PC-3 (cell line): Measurements from ENCODE around the gene LRRC75B. TPM values are rescaled to one million over a fixed set of nuclear protein-coding genes. Genes with fewer than 3 reads are reported as not detected.
A peak's percentile ranks its signal among the peaks of the same experiment; 100 is the strongest.
"Not testable (repeated sequence)": the region's sequence is repeated elsewhere in the genome, so short reads cannot be mapped to it uniquely, and the experiment has no call there.

Experiments used
- ATAC-seq: fragments of 200-7000 bp; cut with Tn5 transposase; 2 replicates; pipeline ENCODE4 v1.9.1; 2020; ENCODE audit warnings: mild to moderate bottlenecking, moderate library complexity
- BruUV-seq: library from RNA; stranded (reverse); fragments of 400-500 nt; replicated peaks from 2 replicates; lab custom pipeline; 2021; lab: Mats Ljungman, UMichigan
- CTCF ChIA-PET: fragments of 300-600 bp; sonication (Branson Sonifier 250); formaldehyde crosslinking; loops from one replicate; lab custom pipeline; 2022; ENCODE audit warnings: antibody characterized with exemption; lab: Charles Lee
- POLR2A ChIA-PET: fragments of 300-600 bp; sonication (Branson Sonifier 250); formaldehyde crosslinking; loops from one replicate; lab custom pipeline; 2022; ENCODE audit warnings: antibody characterized with exemption; ENCODE audit not compliant: unreplicated experiment; lab: Charles Lee
- DNase-seq: peaks from one replicate; pipeline ENCODE4 v3.0.0-alpha.2; 2015
- H2AFZ ChIP-seq: fragments of 300-600 bp; sonication (generic); 2 replicates; pipeline ENCODE4 v1.6.0; 2016; ENCODE audit warnings: antibody characterized with exemption, low read length
- H3F3A ChIP-seq: fragments of 300-600 bp; sonication (generic); one replicate; pipeline ENCODE4 v1.6.0; 2017; ENCODE audit warnings: antibody characterized with exemption, low read length, control low read depth, mild to moderate bottlenecking; ENCODE audit not compliant: unreplicated experiment
- H3K27ac ChIP-seq: fragments of 300-600 bp; sonication (generic); 2 replicates; pipeline ENCODE4 v1.5.1; 2016; ENCODE audit warnings: mild to moderate bottlenecking, low read length
- H3K27me3 ChIP-seq: fragments of 300-600 bp; sonication (generic); 2 replicates; pipeline ENCODE4 v1.6.1; 2016; ENCODE audit warnings: low read length, mixed read lengths
- H3K36me3 ChIP-seq: fragments of 300-600 bp; sonication (generic); 2 replicates; pipeline ENCODE4 v1.6.1; 2016; ENCODE audit warnings: low read depth, mixed run types, low read length, mixed read lengths
- H3K4me1 ChIP-seq: fragments of 300-600 bp; sonication (generic); 2 replicates; pipeline ENCODE4 v1.5.1; 2016; ENCODE audit warnings: low read length; ENCODE audit not compliant: insufficient read depth
- H3K4me2 ChIP-seq: fragments of 300-600 bp; sonication (generic); 2 replicates; pipeline ENCODE4 v1.6.0; 2016; ENCODE audit warnings: low read length
- H3K4me3 ChIP-seq: fragments of 300-600 bp; sonication (generic); 2 replicates; pipeline ENCODE4 v1.5.1; 2016; ENCODE audit warnings: mild to moderate bottlenecking, low read length, mixed read lengths
- H3K79me2 ChIP-seq: fragments of 300-600 bp; sonication (generic); 2 replicates; pipeline ENCODE4 v1.6.1; 2017; ENCODE audit warnings: low read length, mixed read lengths
- H3K9ac ChIP-seq: fragments of 300-600 bp; sonication (generic); 2 replicates; pipeline ENCODE4 v1.6.0; 2016; ENCODE audit warnings: mild to moderate bottlenecking, low read length
- H3K9me2 ChIP-seq: fragments of 300-600 bp; sonication (generic); replicated peaks from 2 replicates; pipeline ENCODE4 v1.6.1; 2016; ENCODE audit warnings: mixed run types, low read length, mixed read lengths
- H3K9me3 ChIP-seq: fragments of 300-600 bp; sonication (generic); 2 replicates; pipeline ENCODE4 v1.6.1; 2016; ENCODE audit warnings: low read length, mixed read lengths
- H4K20me1 ChIP-seq: fragments of 300-600 bp; sonication (generic); 2 replicates; pipeline ENCODE4 v1.6.1; 2016; ENCODE audit warnings: low read length, mixed read lengths
- CTCF ChIP-seq: fragments of 300-600 bp; sonication (generic); conservative IDR thresholded peaks from 2 replicates; pipeline ENCODE4 v1.5.1; 2017; ENCODE audit warnings: antibody characterized with exemption, low read depth, mild to moderate bottlenecking, low read length
- EZH2 ChIP-seq: fragments of 300-600 bp; sonication (generic); IDR thresholded peaks from one replicate; pipeline ENCODE4 v1.6.1; 2017; ENCODE audit warnings: antibody characterized with exemption, mild to moderate bottlenecking, low read length; ENCODE audit not compliant: unreplicated experiment
- EZH2phosphoT487 ChIP-seq: fragments of 300-600 bp; sonication (generic); IDR thresholded peaks from 2 replicates; pipeline ENCODE4 v1.6.1; 2018; ENCODE audit warnings: mild to moderate bottlenecking, antibody characterized with exemption, low read length, borderline replicate concordance
- intact Hi-C: fragments of 100-400 bp; cut with micrococcal nuclease; formaldehyde crosslinking; loops from 2 replicates; pipeline ENCODE4 v1.9.0; 2023
- total RNA-seq: library from RNA; depleted of rRNA; stranded (reverse); fragments of >200 nt; gene quantifications from 2 replicates; pipeline ENCODE4 v1.2.3, GENCODE V29; 2014

The LRRC75B gene
- total RNA-seq, 1 experiment from 2014 or later, result 4.5 TPM

- Histone ChIP-seq H3F3A (no peaks in the 10 kb centered on the region), H3K27ac (no peak overlapping the region), H3K9me2 (no peaks in the 10 kb centered on the region), H3K4me3 (no peak overlapping the region), H3K4me2 (no peak overlapping the region), H3K79me2 (no peaks in the 10 kb centered on the region), H3K9me3 (no peaks in the 10 kb centered on the region), H2AFZ (no peak overlapping the region), H3K4me1 (no peaks in the 10 kb centered on the region), H3K27me3 (no peaks in the 10 kb centered on the region), H4K20me1 (no peaks in the 10 kb centered on the region), H3K36me3 (no peaks in the 10 kb centered on the region), H3K9ac (no peak overlapping the region)
- intact Hi-C loops, result no loop called here
- no peak for ATAC-seq
- TF ChIP-seq EZH2, result no peak
- TF ChIP-seq EZH2phosphoT487, result no peak
- TF ChIP-seq CTCF, result no peak
- POLR2A ChIA-PET, result interaction anchor here (0.7 kb wide), 1 partner anchor 112 kb away, joined by 3 read pairs; no protein-coding TSS in a partner anchor
- CTCF ChIA-PET, result no interaction called here
- BruUV-seq, result no TSS peak
- no peak for DNase-seq
Measured at GRCh38 chr22:24593836-24594568, 1.1 kb upstream of the LRRC75B start.

GRCh38 chr22:24593559-24593835 is 624 bp upstream of the LRRC75B start:
- BruUV-seq, result TSS peak; percentile 41
- CTCF ChIA-PET, H3K36me3 ChIP-seq, intact Hi-C loops, DNase-seq, H3K27ac ChIP-seq, H3K4me1 ChIP-seq, H3F3A ChIP-seq, H3K9me3 ChIP-seq, H3K9me2 ChIP-seq, H3K27me3 ChIP-seq, H3K4me3 ChIP-seq, H4K20me1 ChIP-seq, H3K79me2 ChIP-seq, ATAC-seq: not testable (repeated sequence)
- peak overlapping the region; percentile 77; the same call in 1 of the 2 replicates for H2AFZ ChIP-seq
- H3K9ac ChIP-seq, result peak overlapping the region; percentile 40; the same call in 1 of the 2 replicates
- POLR2A ChIA-PET, result interaction anchor here (0.7 kb wide), 2 partner anchors 88 to 113 kb away, joined by 3 read pairs; no protein-coding TSS in a partner anchor
- H3K4me2 ChIP-seq, result peak overlapping the region; percentile 81

GRCh38 chr22:24592058-24592850 is 619 bp downstream of the LRRC75B start:
- Histone ChIP-seq H3K9me3 (no peaks in the 10 kb centered on the region), H3K4me1 (no peaks in the 10 kb centered on the region), H3K9ac (peak overlapping the region; percentile 41), H4K20me1 (no peaks in the 10 kb centered on the region), H3K36me3 (no peaks in the 10 kb centered on the region), H3K4me2 (peak overlapping the region; percentile 85), H3K27me3 (no peaks in the 10 kb centered on the region), H3K79me2 (no peaks in the 10 kb centered on the region), H3F3A (no peaks in the 10 kb centered on the region), H2AFZ (peak overlapping the region; percentile 72), H3K27ac (no peak overlapping the region), H3K9me2 (no peaks in the 10 kb centered on the region), H3K4me3 (peak overlapping the region; percentile 73)
- DNase-seq (no peak), ATAC-seq (peak; percentile 16; the same call in 1 of the 2 replicates)
- no TSS peak for BruUV-seq
- no peak for TF ChIP-seq CTCF
- ChIA-PET CTCF (no interaction called here), POLR2A (no interaction called here)
- intact Hi-C loops, result no loop called here
